Measurements from ENCODE around the gene VWA5B2.

The VWA5B2 gene

DNA sequence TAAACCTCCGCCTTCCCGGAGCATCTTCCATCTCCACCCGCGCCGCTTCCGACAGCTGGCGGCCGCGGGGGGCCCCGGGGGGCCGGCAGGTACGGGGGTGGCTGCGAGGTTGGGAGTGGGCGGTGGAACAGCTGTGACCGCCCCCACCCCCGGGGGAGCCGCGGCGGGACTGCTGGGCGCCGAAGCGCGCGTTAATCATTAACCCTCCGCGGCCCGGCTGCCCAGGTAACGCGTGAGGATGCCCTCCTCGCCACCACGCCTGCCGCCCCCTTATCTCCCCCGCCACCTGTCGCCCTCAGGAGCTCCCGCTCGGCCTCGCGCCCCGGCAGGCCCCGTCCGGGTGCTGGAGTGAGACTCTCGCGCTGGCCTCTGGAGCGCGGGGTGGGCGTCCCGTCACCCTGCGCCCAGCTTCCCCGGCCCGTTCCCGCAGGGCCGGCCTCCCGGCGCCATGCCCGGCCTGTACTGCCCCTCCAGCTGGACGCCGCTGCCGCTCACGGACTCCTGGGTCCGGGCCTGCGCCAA is 757 bp downstream of the VWA5B2 start:
- TF ChIP-seq, protein P1, sequence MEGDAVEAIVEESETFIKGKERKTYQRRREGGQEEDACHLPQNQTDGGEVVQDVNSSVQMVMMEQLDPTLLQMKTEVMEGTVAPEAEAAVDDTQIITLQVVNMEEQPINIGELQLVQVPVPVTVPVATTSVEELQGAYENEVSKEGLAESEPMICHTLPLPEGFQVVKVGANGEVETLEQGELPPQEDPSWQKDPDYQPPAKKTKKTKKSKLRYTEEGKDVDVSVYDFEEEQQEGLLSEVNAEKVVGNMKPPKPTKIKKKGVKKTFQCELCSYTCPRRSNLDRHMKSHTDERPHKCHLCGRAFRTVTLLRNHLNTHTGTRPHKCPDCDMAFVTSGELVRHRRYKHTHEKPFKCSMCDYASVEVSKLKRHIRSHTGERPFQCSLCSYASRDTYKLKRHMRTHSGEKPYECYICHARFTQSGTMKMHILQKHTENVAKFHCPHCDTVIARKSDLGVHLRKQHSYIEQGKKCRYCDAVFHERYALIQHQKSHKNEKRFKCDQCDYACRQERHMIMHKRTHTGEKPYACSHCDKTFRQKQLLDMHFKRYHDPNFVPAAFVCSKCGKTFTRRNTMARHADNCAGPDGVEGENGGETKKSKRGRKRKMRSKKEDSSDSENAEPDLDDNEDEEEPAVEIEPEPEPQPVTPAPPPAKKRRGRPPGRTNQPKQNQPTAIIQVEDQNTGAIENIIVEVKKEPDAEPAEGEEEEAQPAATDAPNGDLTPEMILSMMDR (IDR thresholded peaks at IDR 0.05; ENCODE audit: extremely low read depth, insufficient read depth, missing control alignments): no peak
- in situ Hi-C loops (cut with MboI; ENCODE audit: low pct_unique_long_range_greater_than_20kb, low sequenced_read_pairs, unreplicated experiment): loop anchor here (25.0 kb wide), 1 partner anchor 343 kb away; the partner anchor contains the start of gene PARL
- peak; percentile 69 for DNase-seq (ENCODE audit: low spot score)

DNA sequence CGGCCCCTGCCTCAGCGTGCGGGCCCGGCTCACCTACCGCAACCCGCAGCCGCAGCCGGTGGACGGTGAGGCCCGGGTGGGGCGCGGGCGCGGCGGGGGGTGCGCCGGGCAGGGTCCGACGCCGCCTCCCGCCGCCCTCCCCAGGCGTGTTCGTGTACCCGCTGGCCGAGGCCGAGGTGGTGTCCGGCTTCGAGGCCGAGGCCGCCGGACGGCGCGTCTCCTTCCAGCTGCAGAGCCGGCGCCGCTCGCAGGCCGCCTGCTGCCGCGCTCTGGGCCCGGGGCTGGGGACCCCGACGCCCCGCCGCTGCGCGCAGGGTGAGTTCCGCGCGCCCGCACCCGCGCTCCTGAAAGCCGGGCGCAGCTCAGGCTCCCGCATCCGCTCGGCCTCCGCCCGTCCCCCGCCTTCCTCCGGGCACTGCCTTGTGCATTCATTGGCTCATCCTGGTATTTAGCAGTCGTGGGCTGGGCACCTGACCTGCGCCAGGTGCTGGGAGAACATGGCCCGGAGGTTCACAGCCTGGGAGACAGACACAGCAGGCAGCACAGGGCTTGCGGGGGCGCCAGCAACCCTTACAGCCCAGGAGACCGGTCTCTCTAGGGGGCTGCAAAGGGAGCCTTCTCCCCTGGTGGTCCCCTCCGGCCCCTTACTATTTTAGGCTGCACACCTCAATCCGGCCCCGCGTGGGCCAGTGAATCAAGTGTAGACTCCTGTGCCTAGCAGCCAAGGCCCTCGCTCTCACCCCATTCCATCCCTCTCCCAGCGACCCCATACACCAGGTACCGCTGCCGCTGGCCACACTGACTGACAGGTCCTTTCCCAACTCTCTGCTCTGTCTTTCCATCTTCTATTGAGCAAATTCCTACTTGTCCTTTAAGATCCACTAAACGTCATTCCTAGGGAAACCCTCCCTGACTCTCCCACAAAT is 1.5 kb downstream of the VWA5B2 start:
- in situ Hi-C loops (cut with MboI; ENCODE audit: low pct_unique_long_range_greater_than_20kb, low sequenced_read_pairs, unreplicated experiment): loop anchor here (25.0 kb wide), 1 partner anchor 344 kb away; the partner anchor contains the start of gene PARL
- TF ChIP-seq, protein P1 (IDR thresholded peaks at IDR 0.05; ENCODE audit: extremely low read depth, insufficient read depth, missing control alignments): no peak

DNA sequence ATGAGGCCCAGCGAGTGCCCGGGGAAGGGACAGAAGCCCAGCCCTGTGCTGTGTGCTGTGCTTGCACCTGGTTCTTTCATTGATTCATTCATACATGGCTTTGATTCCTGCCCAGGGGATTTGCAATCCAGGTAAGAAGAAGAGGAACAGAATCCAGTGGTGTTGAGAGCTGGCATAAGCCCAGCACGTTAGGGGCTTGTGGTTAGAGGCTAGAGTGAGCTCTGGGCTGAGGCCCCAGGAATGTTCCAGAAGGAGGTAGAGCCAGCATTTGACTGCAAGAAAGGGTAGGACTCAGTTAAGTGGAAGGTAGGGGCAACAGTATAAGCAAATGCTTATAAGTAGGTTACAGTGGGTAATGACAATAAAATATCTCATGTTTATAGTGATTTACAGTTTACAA is 2.3 kb downstream of the VWA5B2 start:
- TF ChIP-seq, protein P1 (IDR thresholded peaks at IDR 0.05; ENCODE audit: extremely low read depth, insufficient read depth, missing control alignments): no peak
- peak; percentile 10 for DNase-seq (ENCODE audit: low spot score)
- in situ Hi-C loops (cut with MboI; ENCODE audit: low pct_unique_long_range_greater_than_20kb, low sequenced_read_pairs, unreplicated experiment): loop anchor here (25.0 kb wide), 1 partner anchor 344 kb away; the partner anchor contains the start of gene PARL

More for the DNA sequence above, 1.5 kb downstream of the VWA5B2 start:
- peak; percentile 34 for DNase-seq (ENCODE audit: low spot score)

DNA sequence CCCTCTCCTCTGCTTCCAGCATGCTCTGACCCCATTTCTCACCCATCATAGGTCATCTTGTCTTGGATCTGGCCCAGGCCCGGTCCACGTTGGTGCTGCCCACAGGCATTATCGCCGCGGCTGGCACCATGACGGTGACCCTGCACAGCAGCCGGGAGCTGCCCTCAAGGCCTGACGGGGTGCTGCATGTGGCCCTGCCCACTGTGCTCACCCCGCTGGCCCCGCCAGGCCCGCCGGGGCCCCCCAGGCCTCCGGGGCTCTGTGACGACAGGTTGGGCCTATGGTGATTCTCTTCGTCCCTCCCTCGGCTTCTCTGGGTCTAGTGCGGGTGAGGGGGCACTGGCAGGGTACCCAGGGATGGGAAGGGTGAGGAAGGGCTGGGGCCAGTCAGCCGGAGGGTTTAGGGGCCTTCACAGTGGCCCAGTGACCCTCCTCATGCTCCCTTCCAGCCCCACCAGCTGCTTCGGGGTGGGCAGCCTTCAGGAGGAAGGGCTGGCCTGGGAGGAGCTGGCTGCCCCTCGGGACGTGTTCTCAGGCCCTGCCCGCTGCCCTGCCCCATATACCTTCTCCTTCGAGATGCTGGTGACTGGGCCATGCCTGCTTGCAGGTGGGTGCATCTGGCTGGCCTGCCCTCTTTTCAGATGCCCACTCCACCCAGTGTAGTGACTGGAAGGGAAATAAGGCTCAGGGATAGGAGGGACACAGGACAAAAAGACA is 3.9 kb downstream of the VWA5B2 start:
- in situ Hi-C loops (cut with MboI; ENCODE audit: low pct_unique_long_range_greater_than_20kb, low sequenced_read_pairs, unreplicated experiment): loop anchor here (25.0 kb wide), 1 partner anchor 346 kb away; the partner anchor contains the start of gene PARL
- TF ChIP-seq, protein P1 (IDR thresholded peaks at IDR 0.05; ENCODE audit: extremely low read depth, insufficient read depth, missing control alignments): no peak
- DNase-seq (ENCODE audit: low spot score): peak; percentile 14

DNA sequence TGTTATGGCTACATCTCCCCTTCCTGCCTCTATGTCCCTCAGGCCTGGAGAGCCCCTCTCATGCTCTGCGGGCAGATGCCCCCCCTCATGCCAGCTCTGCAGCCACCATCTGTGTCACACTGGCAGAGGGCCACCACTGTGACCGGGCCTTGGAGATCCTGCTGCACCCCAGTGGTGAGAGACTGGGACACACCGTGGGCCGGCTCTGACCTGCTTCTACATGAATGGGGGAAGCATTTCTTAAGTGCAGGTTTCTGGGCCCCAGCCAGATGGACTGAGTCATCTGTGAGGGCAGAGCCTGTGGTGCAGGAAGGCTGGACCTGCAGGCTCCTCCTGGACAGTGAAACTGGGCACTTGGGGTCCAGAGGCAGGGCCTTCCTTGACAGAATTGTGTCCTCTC is 4.8 kb downstream of the VWA5B2 start:
- in situ Hi-C loops (cut with MboI; ENCODE audit: low pct_unique_long_range_greater_than_20kb, low sequenced_read_pairs, unreplicated experiment): loop anchor here (25.0 kb wide), 1 partner anchor 347 kb away; the partner anchor contains the start of gene PARL
- DNase-seq (ENCODE audit: low spot score): peak; percentile 26
- TF ChIP-seq, protein P1 (IDR thresholded peaks at IDR 0.05; ENCODE audit: extremely low read depth, insufficient read depth, missing control alignments): no peak
